Gastrocnemius medialis (tissue), 4 donors: ENCODE data around the gene DMRT3.

Source experiments
- CTCF ChIP-seq, 5 experiments: fragments of 450-650 bp in 3 of 5; fragments of 200-600 bp in 2 of 5; sonication (generic) in 2 of 5; IDR thresholded peaks in 4 of 5; conservative IDR thresholded peaks in 1 of 5; 1 replicate in 4 of 5; 2 replicates in 1 of 5; pipeline ENCODE4 v1.5.1; 2016 to 2019; ENCODE audit warnings: antibody characterized with exemption in 5 of 5, mild to moderate bottlenecking in 3 of 5, moderate library complexity in 3 of 5
- POLR2A ChIP-seq, 2 donors: fragments of 450-650 bp; IDR thresholded peaks; one replicate each; pipeline ENCODE4 v1.6.1; 2017; ENCODE audit warnings: antibody characterized with exemption in 2 of 2, mild to moderate bottlenecking in 2 of 2, moderate library complexity in 2 of 2

- no peak for TF ChIP-seq CTCF (IDR thresholded peaks at IDR 0.05 in 4 of 5, conservative IDR thresholded peaks at IDR 0.05 in 1 of 5)
- no peak for TF ChIP-seq POLR2A (IDR thresholded peaks at IDR 0.05)
Observed at GRCh38 chr9:969310-970150, 6.9 kb upstream of the DMRT3 start.
